Measurements from ENCODE around the gene LIPA. TPM values are rescaled to one million over a fixed set of nuclear protein-coding genes. Genes with fewer than 3 reads are reported as not detected.

Gene LIPA
- total and polyA plus RNA-seq, 7 donors: 7.6 to 14.2 (median 10.3) TPM

DNA sequence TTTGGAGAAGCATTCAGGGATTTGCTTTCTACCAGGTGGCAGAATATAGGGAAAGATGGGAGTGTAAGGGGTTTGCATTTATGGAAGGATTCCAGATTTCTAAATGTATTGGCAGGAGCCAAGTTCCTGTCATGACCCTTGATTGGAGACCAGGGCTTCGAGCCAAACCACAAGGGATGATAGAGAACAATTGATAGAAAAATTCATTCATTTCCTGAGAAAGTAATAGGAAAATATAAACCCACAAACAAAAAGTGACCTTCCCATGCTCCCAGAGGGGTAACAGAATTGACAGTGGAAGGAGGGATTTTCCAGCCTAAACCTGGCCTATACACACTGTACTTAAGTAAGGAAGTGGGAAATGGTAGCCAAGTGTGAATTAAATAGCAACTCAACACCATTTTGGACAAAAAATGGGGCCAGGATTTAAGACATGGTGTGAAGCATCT lies 27.9 kb upstream of the LIPA start:
- Histone ChIP-seq H3K4me3 (no peak overlapping the region), H3K27me3 (ENCODE audit: insufficient read depth in 3 of 3, low read length in 2 of 3) (no peaks in the 10 kb centered on the region), H3K36me3 (ENCODE audit: insufficient read depth in 1 of 2, low read depth in 1 of 2) (no peaks in the 10 kb centered on the region), H3K27ac (no peak overlapping the region), H3K4me1 (peaks cover 54% of the 10 kb centered on the region), H3K9me3 (no peaks in the 10 kb centered on the region)
- ATAC-seq: no peak
- WGBS, 3 donors: 44 to 85% (median 66%) methylated on average over 1 of the region's 1 CpG
- intact Hi-C loops (cut with DNase I): no loop called here
- TF ChIP-seq, protein P1, sequence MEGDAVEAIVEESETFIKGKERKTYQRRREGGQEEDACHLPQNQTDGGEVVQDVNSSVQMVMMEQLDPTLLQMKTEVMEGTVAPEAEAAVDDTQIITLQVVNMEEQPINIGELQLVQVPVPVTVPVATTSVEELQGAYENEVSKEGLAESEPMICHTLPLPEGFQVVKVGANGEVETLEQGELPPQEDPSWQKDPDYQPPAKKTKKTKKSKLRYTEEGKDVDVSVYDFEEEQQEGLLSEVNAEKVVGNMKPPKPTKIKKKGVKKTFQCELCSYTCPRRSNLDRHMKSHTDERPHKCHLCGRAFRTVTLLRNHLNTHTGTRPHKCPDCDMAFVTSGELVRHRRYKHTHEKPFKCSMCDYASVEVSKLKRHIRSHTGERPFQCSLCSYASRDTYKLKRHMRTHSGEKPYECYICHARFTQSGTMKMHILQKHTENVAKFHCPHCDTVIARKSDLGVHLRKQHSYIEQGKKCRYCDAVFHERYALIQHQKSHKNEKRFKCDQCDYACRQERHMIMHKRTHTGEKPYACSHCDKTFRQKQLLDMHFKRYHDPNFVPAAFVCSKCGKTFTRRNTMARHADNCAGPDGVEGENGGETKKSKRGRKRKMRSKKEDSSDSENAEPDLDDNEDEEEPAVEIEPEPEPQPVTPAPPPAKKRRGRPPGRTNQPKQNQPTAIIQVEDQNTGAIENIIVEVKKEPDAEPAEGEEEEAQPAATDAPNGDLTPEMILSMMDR (IDR thresholded peaks at IDR 0.05): no peak
- DNase-seq: no peak

DNA sequence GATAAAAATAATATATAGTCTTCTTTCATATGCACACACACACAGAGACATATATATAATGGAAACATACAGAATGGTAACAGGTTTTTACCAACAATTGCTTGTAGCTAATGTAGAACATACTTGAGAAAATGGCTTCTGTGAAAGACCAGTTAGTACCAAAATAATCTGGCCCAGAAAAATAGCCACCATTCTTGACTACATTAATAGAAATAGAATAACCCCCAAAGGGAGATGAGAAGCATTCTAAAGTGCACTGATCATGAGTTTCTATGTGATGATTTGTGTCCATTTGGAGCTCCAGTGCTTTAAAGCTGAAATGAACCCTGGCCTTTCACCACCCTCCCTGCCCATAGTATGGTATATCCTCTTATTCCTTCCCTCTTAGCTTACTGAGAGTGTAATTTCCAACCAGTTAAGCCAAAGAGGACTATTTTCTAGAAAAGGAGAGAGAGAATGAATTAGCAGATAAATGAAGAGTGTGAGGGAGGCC lies 27.4 kb upstream of the LIPA start:
- Histone ChIP-seq H3K36me3 (ENCODE audit: insufficient read depth in 1 of 2, low read depth in 1 of 2) (no peaks in the 10 kb centered on the region), H3K27me3 (ENCODE audit: insufficient read depth in 3 of 3, low read length in 2 of 3) (no peaks in the 10 kb centered on the region), H3K4me3 (no peak overlapping the region), H3K9me3 (no peaks in the 10 kb centered on the region), H3K4me1 (peaks cover 49% of the 10 kb centered on the region), H3K27ac (no peak overlapping the region)
- intact Hi-C loops (cut with DNase I): no loop called here
- TF ChIP-seq, protein P1 (IDR thresholded peaks at IDR 0.05): no peak
- DNase-seq (no peak), ATAC-seq (no peak)

DNA sequence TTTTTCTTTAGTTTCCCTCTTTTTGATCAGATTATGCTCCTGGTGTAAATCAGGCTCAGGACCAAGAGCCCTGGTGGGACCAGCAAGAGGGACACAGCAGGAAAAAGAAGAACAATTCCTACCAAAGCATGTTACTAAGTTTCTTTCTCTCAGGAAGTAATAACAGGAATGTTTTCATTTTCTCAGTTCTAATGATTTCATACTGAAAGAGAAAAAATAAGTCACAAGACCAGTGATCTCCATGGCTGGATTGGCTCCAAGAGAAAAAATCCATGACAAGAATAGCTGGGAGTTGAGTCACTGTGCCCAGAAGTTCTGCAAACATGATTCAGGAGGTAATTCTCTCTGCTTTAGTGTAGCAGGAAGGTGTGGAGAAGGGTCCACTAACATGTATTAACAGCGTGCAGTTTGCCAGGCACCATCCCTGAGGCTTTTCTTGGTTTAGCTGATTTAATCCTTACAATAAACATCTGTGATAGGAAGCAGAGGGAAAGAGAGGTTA lies 26.5 kb upstream of the LIPA start:
- Histone ChIP-seq H3K9me3 (no peaks in the 10 kb centered on the region), H3K27me3 (ENCODE audit: insufficient read depth in 3 of 3, low read length in 2 of 3) (no peaks in the 10 kb centered on the region), H3K4me3 (no peak overlapping the region), H3K27ac (peak overlapping the region; percentile 69), H3K36me3 (ENCODE audit: insufficient read depth in 1 of 2, low read depth in 1 of 2) (no peaks in the 10 kb centered on the region), H3K4me1 (peaks cover 41% of the 10 kb centered on the region)
- TF ChIP-seq, protein P1 (IDR thresholded peaks at IDR 0.05): no peak
- no peak for DNase-seq
- WGBS, 3 donors: 7 to 17% (median 14%) methylated on average over 1 of the region's 1 CpG
- ATAC-seq: peak; percentile 68 to 78 (median 76)
- intact Hi-C loops (cut with DNase I): no loop called here

DNA sequence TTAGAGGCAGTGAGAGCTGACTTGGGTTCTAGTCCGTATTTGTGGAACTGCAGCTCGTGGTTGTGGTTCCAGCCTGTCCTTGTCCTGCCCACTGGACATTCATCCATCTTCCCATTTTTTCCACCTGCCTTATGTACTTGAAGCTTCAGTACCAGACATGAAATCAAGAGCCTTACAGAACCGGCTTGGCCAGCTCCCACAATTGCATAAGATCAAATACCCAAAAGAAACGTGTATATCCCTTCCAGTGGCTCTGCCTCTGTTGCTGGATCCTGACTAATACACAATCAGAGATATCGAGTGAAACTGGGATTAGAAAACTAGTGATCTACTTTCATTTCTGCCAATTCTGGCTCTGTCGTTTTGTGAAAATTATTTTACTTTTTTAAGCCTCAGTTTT lies 23.8 kb upstream of the LIPA start:
- TF ChIP-seq, protein P1 (IDR thresholded peaks at IDR 0.05): no peak
- ATAC-seq: peak in 2 of 4 donors; percentile 44 to 47
- H3K4me3 ChIP-seq: peak overlapping the region; percentile 23
- H3K27ac ChIP-seq: peak overlapping the region; percentile 19
- 37 to 52% (median 49%) methylated on average over 6 of the region's 6 CpGs for WGBS, 3 donors
- H3K36me3 ChIP-seq (ENCODE audit: insufficient read depth in 1 of 2, low read depth in 1 of 2): no peaks in the 10 kb centered on the region
- H3K27me3 ChIP-seq (ENCODE audit: insufficient read depth in 3 of 3, low read length in 2 of 3): no peaks in the 10 kb centered on the region
- DNase-seq: no peak
- H3K4me1 ChIP-seq: peaks cover 36% of the 10 kb centered on the region
- intact Hi-C loops (cut with DNase I): no loop called here
- no peaks in the 10 kb centered on the region for H3K9me3 ChIP-seq

DNA sequence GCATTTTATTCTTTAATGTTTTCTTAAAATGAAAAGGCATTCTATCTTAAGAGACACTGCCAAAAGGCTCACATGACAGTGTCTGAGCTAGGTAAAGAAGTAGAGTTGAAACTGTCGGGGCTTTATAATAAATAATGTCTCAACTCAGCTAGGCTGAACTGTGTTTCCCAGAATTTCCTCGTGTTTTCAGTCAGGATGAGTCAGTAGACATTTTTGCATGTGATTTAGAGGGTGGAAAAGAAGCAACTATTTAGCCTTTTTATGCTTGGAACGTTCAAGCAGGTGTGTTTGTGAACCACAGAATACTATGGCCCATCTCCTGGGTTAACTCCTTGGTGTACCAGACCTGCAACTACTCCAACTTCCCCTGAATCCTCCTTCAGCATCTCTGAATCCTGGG lies 23.4 kb upstream of the LIPA start:
- intact Hi-C loops (cut with DNase I): no loop called here
- peaks cover 36% of the 10 kb centered on the region for H3K4me1 ChIP-seq
- no peak for DNase-seq
- ATAC-seq: no peak
- H3K27me3 ChIP-seq (ENCODE audit: insufficient read depth in 3 of 3, low read length in 2 of 3): no peaks in the 10 kb centered on the region
- H3K4me3 ChIP-seq: no peak overlapping the region
- H3K9me3 ChIP-seq: no peaks in the 10 kb centered on the region
- 36 to 50% (median 37%) methylated on average over 3 of the region's 3 CpGs for WGBS, 3 donors
- H3K27ac ChIP-seq: no peak overlapping the region
- H3K36me3 ChIP-seq (ENCODE audit: insufficient read depth in 1 of 2, low read depth in 1 of 2): no peaks in the 10 kb centered on the region
- TF ChIP-seq, protein P1 (IDR thresholded peaks at IDR 0.05): no peak
